ENCODE data around the gene NR1D1.
A peak's percentile ranks its signal among the peaks of the same experiment; 100 is the strongest.

DNA sequence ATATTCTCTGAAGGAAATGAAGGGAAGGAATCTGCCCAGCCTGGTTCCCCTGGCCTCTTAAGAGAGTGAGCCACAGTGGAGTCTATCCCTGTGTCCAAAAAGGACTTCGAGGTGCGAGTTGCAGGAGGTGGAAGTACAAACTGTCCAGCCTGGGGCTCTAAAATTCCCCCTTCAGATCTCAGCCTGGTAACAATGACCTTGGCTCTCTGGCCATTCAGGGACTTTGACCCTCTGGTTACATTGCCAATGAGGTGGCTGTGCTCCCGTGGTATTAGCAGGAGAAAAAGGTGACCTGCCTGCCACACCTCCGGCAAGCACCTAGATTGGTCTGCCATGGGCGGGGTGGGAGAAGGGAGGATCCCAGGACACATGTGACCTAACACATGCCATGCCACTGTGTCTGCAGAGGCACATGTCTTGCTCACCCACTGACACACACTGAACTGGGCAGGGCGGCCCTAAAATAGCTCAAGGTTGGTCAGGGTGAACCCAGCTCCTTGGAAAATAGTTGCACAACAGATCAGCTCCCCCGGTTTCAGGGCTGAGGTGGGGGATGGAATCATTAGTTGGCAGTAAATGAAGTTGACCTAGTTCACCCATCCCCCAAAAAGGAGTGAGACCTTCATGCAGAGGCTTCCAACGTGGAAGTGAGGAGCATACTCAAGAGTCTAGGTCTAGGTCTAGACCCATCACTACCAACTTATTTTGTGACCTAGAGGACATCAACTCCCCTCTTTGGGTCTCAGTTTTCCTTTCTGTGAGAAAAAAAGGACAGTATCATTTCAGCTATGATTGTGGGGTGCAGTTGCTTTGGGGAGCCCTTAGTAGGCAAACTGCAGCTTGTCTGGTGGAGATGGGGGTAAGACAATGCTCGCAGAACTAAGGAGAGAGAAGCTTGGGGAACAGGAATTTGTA, 2.2 kb downstream of the NR1D1 start:
- TF ChIP-seq, protein P1, sequence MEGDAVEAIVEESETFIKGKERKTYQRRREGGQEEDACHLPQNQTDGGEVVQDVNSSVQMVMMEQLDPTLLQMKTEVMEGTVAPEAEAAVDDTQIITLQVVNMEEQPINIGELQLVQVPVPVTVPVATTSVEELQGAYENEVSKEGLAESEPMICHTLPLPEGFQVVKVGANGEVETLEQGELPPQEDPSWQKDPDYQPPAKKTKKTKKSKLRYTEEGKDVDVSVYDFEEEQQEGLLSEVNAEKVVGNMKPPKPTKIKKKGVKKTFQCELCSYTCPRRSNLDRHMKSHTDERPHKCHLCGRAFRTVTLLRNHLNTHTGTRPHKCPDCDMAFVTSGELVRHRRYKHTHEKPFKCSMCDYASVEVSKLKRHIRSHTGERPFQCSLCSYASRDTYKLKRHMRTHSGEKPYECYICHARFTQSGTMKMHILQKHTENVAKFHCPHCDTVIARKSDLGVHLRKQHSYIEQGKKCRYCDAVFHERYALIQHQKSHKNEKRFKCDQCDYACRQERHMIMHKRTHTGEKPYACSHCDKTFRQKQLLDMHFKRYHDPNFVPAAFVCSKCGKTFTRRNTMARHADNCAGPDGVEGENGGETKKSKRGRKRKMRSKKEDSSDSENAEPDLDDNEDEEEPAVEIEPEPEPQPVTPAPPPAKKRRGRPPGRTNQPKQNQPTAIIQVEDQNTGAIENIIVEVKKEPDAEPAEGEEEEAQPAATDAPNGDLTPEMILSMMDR (IDR thresholded peaks at IDR 0.05): peak in 1 of 3 donors; percentile 11
- TF ChIP-seq POLR2AphosphoS5 (IDR thresholded peaks at IDR 0.05): peak; percentile 6 to 76 (median 33)
- no peak for TF ChIP-seq POLR2A (IDR thresholded peaks at IDR 0.05)
